Amygdala (tissue), 56 donors: ENCODE results near the gene JADE3.

Source experiments
- DNase-seq, 56 donors: peaks; one replicate each; lab custom pipeline; 2025; lab: John Stamatoyannopoulos, UW

The JADE3 gene

GRCh38 chrX:46912098-46912602 lies at the start of gene JADE3:
Gene JADE3 (plus strand): TSS chrX:46912421. CDS start chrX:46984895, 72,474 bp downstream.
- peak in 44 of 56 donors; percentile 0 to 62 (median 11) for DNase-seq

GRCh38 chrX:46863072-46863471 lies 49.1 kb upstream of the JADE3 start:
- no peak for DNase-seq

GRCh38 chrX:46864606-46865005 lies 47.6 kb upstream of the JADE3 start:
- no peak for DNase-seq

DNA sequence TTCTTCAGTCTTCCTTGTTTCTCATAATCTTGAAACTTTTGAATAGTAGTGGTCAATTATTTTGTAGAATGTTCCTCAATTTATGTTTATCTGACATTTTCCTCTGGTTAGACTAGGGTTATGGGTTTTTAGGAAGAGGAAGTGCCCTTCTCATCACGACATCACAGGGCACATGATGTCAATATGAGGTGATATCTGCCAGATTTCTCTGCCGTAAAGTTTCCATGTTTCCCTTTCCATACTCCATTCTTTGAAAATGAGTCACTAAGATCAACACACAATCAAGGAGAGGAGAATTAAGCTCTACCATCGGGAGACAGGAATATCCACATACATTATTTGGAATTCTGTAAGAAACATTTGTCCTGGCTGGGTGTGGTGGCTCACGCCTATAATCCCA lies 46.9 kb upstream of the JADE3 start:
- DNase-seq: no peak

- no peak for DNase-seq
Observed at GRCh38 chrX:46866726-46867125, 45.5 kb upstream of the JADE3 start.

GRCh38 chrX:46873746-46874145 lies 38.5 kb upstream of the JADE3 start:
- DNase-seq: no peak

GRCh38 chrX:46876901-46877300 lies 35.3 kb upstream of the JADE3 start:
- peak in 1 of 56 donors; percentile 0 for DNase-seq

DNA sequence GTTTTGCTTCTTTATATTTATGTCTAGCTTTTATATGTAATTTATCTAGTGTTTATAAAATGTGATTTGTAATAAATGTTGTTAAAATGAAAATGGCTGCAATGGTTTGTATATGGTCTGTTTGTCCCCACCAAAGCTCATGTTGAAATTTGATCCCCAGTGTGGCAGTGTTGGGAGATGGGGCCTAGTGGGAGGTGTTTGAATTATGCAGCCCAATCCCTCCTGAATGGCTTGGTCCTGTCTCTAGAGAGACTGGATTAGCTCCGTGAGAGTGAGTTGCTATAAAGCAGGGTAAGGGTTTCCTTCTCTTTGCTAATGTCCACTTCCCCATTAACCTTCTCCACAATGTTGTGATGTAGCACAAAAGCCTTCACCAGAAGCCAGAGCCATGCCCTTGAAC lies 30.0 kb upstream of the JADE3 start:
- no peak for DNase-seq

DNA sequence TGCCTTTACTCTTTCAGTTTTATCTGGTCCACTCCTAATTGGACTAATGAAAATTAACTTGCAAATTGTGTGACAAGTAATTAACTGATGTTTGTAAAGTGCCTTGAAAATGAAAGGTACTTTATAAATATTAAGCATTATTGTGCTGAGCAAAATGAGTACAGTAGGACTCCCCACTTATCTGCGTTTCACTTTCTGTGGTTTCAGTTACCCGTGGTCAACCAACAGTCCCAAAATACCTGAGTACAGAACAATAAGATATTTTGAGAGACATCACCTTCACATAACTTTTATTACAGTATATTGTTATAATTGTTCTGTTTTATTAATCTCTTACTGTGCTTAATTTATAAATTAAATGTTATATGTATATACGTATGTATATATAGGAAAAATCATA lies 27.4 kb upstream of the JADE3 start:
- no peak for DNase-seq

DNA sequence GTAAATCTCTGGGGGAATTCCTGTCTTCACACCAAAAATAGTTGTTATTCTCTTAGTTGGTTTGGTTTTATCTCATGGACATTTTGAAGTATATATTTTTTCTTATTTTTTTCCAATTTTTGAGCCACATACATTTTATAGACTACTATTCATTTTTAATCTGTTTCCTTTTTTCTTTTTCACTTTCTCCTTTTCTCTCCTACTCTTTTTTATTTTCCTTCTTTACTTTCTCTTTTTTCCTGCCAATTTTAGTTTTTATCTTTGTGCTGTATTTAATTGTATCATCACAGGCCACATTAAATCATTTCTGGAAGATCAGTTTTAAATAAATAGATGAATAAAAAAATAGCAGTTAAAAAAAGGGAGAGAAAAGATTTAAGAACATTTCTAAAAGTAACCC lies 14.0 kb upstream of the JADE3 start:
- DNase-seq: no peak

GRCh38 chrX:46903458-46904242 lies 8.6 kb upstream of the JADE3 start:
- peak; percentile 3 to 84 (median 64) for DNase-seq

- no peak for DNase-seq
Observed at GRCh38 chrX:46904626-46905025, 7.6 kb upstream of the JADE3 start.

GRCh38 chrX:46910415-46910814 lies 1.8 kb upstream of the JADE3 start:
- no peak for DNase-seq

DNA sequence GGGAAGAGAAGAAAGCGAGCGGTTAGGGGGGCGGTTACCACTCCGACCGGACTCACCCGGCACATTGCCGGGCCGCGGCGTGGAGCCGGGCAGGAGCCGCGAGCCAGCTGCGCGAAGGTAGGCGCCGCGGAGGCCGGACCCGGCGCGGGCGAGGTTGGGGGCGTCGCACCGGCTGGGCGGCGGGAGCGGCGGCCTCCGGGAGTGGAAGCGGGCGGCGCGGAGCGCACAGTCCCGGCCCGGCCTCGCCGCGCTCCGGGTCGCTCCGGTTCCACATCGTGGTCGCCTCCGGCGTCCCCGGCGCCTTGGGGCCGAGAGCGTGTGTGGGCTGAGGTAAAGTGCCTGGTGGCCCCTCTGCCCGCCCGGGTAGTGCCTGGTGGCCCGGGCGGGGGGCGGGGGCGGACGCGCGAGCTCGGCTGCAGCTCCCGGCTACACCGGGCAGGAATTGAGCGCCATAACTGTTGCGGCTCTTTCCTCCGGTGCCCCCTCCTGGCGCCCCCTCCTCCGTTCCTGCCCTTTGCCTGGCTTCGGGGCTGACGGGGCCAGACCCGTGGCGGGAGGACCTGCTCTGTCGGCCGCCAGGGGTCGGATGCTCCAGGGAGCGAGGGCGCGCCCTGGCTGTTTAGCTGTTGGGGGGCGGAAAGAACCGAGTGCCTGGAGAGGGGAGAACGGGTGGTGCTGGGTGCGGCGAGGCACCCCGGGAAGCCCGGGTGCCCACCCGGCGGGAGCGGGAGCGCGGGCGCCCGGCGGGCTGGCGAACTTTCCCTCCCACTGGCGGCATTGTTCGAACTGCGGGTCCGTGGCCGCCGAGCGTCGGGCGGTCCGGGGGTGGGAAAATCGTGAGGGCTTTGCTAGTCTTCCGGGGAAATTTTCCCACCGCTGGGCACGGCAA lies 626 bp downstream of the JADE3 start:
- DNase-seq: peak in 28 of 56 donors; percentile 0 to 37 (median 3)

GRCh38 chrX:46913667-46914066 lies 1.4 kb downstream of the JADE3 start:
- DNase-seq: no peak

DNA sequence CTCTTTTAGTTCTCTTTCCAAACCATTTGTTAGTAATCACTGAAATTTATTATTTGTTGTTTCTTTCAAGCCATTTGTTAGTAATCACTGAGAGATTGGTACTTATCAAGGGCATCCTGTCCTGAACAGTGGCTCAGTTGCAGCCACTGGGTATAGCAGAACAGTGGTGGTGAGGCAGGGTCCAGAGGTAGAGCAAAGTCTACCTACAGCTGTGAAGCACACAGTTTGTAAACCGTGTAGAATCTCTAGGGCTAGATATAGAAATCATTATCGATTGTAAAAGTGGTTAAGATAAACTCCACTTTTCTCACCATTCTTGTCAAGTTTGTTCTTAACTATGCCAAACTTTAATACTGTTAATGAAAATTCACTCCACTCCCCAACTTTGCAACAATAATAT lies 4.1 kb downstream of the JADE3 start:
- no peak for DNase-seq

- no peak for DNase-seq
Observed at GRCh38 chrX:46917622-46918021, 5.4 kb downstream of the JADE3 start.

DNA sequence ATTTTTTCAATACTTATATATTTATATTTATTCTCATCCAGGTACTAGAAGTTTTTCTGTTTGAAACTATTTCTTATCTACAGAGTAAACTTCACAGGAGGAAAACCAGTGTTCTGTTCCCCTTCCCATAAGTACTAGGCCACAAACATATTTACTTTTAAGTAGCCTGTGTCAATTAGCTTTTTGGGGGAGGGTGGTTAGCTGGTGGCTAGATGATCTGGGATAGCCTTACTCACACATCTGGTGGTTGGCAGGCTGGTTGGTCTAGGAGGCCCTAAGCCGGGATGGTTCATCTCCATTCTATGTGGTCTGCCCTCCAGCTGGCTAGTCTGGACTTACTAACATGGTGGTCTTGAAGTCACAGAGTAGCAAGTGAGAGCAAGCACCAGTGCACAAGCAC lies 6.2 kb downstream of the JADE3 start:
- no peak for DNase-seq

DNA sequence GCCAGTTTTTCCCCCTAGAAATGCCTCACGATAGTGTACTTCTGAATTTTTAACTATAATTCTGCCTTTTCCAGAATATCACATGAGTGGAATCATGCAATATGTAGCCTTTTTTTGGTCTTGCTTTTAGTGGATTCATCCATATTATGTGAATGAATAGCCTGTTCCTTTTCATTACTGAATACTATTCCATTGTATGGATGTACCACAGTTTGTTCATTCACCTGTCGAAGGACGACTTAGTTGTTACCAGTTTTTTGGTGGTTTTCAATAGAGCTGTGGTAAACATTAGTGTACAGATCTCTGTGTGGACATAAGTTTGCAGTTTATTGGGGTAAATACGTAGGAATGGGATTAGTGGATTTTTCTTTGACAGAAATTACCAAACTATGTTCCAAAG lies 8.0 kb downstream of the JADE3 start:
- DNase-seq: no peak

GRCh38 chrX:46922611-46923010 lies 10.4 kb downstream of the JADE3 start:
- DNase-seq: no peak

GRCh38 chrX:46927718-46928117 lies 15.5 kb downstream of the JADE3 start:
- DNase-seq: no peak
